ENCODE data around the gene SUGCT.
A peak's percentile ranks its signal among the peaks of the same experiment; 100 is the strongest.

Gene SUGCT

GRCh38 chr7:40432046-40432445 lies 297.2 kb downstream of the SUGCT start:
- DNase-seq (ENCODE audit: extremely low read depth, low read depth) = no peak
- TF ChIP-seq CTCF (IDR thresholded peaks at IDR 0.05; ENCODE audit: low read depth, low read length) = no peak

GRCh38 chr7:40436710-40437109 lies 301.9 kb downstream of the SUGCT start:
- DNase-seq (ENCODE audit: extremely low read depth, low read depth) = no peak
- no peak for TF ChIP-seq CTCF (IDR thresholded peaks at IDR 0.05; ENCODE audit: low read depth, low read length)

GRCh38 chr7:40437498-40437897 lies 302.7 kb downstream of the SUGCT start:
- DNase-seq (ENCODE audit: extremely low read depth, low read depth) = peak; percentile 39
- no peak for TF ChIP-seq CTCF (IDR thresholded peaks at IDR 0.05; ENCODE audit: low read depth, low read length)

GRCh38 chr7:40437936-40438634 lies 303.3 kb downstream of the SUGCT start:
- no peak for DNase-seq (ENCODE audit: extremely low read depth, low read depth)
- TF ChIP-seq CTCF (IDR thresholded peaks at IDR 0.05; ENCODE audit: low read depth, low read length) = no peak

GRCh38 chr7:40439686-40440085 lies 304.9 kb downstream of the SUGCT start:
- no peak for DNase-seq (ENCODE audit: extremely low read depth, low read depth)
- TF ChIP-seq CTCF (IDR thresholded peaks at IDR 0.05; ENCODE audit: low read depth, low read length) = no peak

- TF ChIP-seq CTCF (IDR thresholded peaks at IDR 0.05; ENCODE audit: low read depth, low read length) = no peak
- no peak for DNase-seq (ENCODE audit: extremely low read depth, low read depth)
These were observed 312.5 kb downstream of the SUGCT start for GRCh38 chr7:40447345-40447744.

- no peak for DNase-seq (ENCODE audit: extremely low read depth, low read depth)
- no peak for TF ChIP-seq CTCF (IDR thresholded peaks at IDR 0.05; ENCODE audit: low read depth, low read length)
These were observed 320.7 kb downstream of the SUGCT start for GRCh38 chr7:40455485-40455884.
